Naive thymus-derived CD4-positive, alpha-beta T cell (primary cell): Measurements from ENCODE around the gene TBX6. TPM values are rescaled to one million over a fixed set of nuclear protein-coding genes. Genes with fewer than 3 reads are reported as not detected.
A peak's percentile ranks its signal among the peaks of the same experiment; 100 is the strongest.

Experiments used
- ATAC-seq: fragments of 150-1000 bp; cut with Tn5 transposase; 2 replicates; pipeline ENCODE4 v1.10.0; 2021; ENCODE audit warnings: mild to moderate bottlenecking, moderate library complexity
- CTCF ChIA-PET: fragments of 350-600 bp; sonication (Branson Sonifier 250); formaldehyde crosslinking; loops from one replicate; lab custom pipeline; 2021; ENCODE audit warnings: antibody characterized with exemption; lab: Charles Lee
- POLR2A ChIA-PET: fragments of 350-600 bp; sonication (Branson Sonifier 250); formaldehyde crosslinking; loops from one replicate; lab custom pipeline; 2021; ENCODE audit warnings: antibody characterized with exemption, inconsistent platforms; lab: Charles Lee
- DNase-seq, 9 donors: peaks; one replicate each; pipeline versions ENCODE4 v3.0.0 to v3.0.0-alpha.2; 2020 to 2022; ENCODE audit warnings: mixed read lengths in 1 of 9
- H3K27ac ChIP-seq: one replicate; pipeline ENCODE4 v1.7.0; 2013; ENCODE audit warnings: mild to moderate bottlenecking, low read depth, low read length, moderate library complexity
- H3K27me3 ChIP-seq, 2 donors: one replicate each; pipeline ENCODE4 v1.7.0; 2013; ENCODE audit warnings: low read length in 2 of 2, mild to moderate bottlenecking in 2 of 2, moderate library complexity in 2 of 2; ENCODE audit not compliant: control insufficient read depth in 2 of 2, insufficient read depth in 2 of 2
- H3K36me3 ChIP-seq, 3 experiments: 1 replicate in 2 of 3; 2 replicates in 1 of 3; pipeline ENCODE4 v1.7.0; 2013; ENCODE audit warnings: low read length in 3 of 3, mild to moderate bottlenecking in 3 of 3, moderate library complexity in 1 of 3; ENCODE audit not compliant: insufficient read depth in 3 of 3, control insufficient read depth in 2 of 3
- H3K4me1 ChIP-seq, 2 donors: one replicate each; pipeline ENCODE4 v1.7.0; 2013; ENCODE audit warnings: low read length in 2 of 2, mild to moderate bottlenecking in 2 of 2, moderate library complexity in 1 of 2; ENCODE audit not compliant: control insufficient read depth in 2 of 2, insufficient read depth in 2 of 2
- H3K4me3 ChIP-seq: 2 replicates; pipeline ENCODE4 v1.7.0; 2013; ENCODE audit warnings: mild to moderate bottlenecking, low read length
- H3K9me3 ChIP-seq, 3 experiments: 1 replicate in 2 of 3; 2 replicates in 1 of 3; pipeline ENCODE4 v1.7.0; 2013; ENCODE audit warnings: low read length in 3 of 3; ENCODE audit not compliant: control insufficient read depth in 2 of 3
- H3K27ac Mint-ChIP-seq, 9 donors: one replicate each; pipeline ENCODE4 v1.8.0; 2020 to 2022; ENCODE audit warnings: mixed read lengths in 9 of 9, mild to moderate bottlenecking in 8 of 9, moderate library complexity in 5 of 9, inconsistent platforms in 2 of 9
- H3K27me3 Mint-ChIP-seq, 5 donors: one replicate each; pipeline ENCODE4 v1.8.0; 2021 to 2022; ENCODE audit warnings: mixed read lengths in 5 of 5, mild to moderate bottlenecking in 1 of 5
- H3K36me3 Mint-ChIP-seq, 5 donors: one replicate each; pipeline ENCODE4 v1.8.0; 2020 to 2022; ENCODE audit warnings: mixed read lengths in 5 of 5, mild to moderate bottlenecking in 3 of 5, inconsistent platforms in 1 of 5
- H3K4me1 Mint-ChIP-seq, 7 donors: one replicate each; pipeline ENCODE4 v1.8.0; 2020 to 2022; ENCODE audit warnings: mixed read lengths in 7 of 7, mild to moderate bottlenecking in 3 of 7, inconsistent platforms in 1 of 7
- H3K4me3 Mint-ChIP-seq, 10 donors: one replicate each; pipeline ENCODE4 v1.8.0; 2020 to 2022; ENCODE audit warnings: mild to moderate bottlenecking in 10 of 10, mixed read lengths in 10 of 10, moderate library complexity in 6 of 10, inconsistent platforms in 2 of 10
- H3K9me3 Mint-ChIP-seq, 11 donors: one replicate each; pipeline ENCODE4 v1.8.0; 2020 to 2022; ENCODE audit warnings: mixed read lengths in 11 of 11, mild to moderate bottlenecking in 4 of 11, inconsistent platforms in 1 of 11, moderate library complexity in 1 of 11
- intact Hi-C, 2 donors: fragments of 100-400 bp; cut with micrococcal nuclease; formaldehyde crosslinking; loops; one replicate each; pipeline ENCODE4 v1.15.1; 2023
- polyA plus RNA-seq, 2 donors: library from polyadenylated mRNA; unstranded; fragments of 300-500 nt; fragmentation: Illumina TruSeq; gene quantifications; one replicate each; pipeline ENCODE4 v1.2.3, GENCODE V29; 2021
- total RNA-seq, 6 experiments: library from RNA in 5 of 6; stranded (reverse) in 5 of 6; gene quantifications; 1 replicate in 5 of 6; 2 replicates in 1 of 6; pipeline ENCODE4 v1.2.3 and lab custom pipeline; 2021 to 2026

Gene TBX6
- total and polyA plus RNA-seq, 7 experiments from 2014 or later: 0.38 to 3.3 (median 1.6) TPM; not detected in 1

DNA sequence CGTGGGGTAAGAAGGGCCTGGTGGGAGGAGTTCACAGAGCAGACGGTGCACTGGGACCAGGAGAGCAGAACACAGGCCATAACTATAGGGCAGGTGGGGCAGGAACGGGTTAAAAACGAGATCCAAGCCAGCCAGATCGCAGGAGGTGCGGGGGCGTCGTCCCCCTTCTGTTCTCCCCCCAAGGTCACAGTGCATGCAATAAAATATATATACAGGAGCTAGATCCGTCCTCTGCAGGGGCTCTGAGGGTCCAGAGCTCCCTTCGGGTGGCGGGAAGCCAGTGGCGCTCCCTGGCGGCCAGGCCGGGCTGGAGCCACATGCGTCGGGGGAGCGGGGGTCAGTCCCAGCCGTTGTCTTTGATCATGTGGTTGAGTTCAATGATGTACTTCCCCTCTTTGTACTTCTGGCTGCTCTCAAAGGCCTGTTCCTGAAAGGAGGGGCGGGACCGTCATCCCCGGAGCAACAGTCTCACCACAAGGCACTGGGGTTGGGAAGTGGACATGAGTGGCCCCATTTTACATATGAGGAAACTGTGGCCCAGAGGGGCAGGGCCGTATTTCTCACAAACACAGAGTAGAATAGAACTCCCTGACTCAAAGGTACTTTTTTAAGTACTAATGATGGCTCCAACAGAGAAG, 768 bp upstream of the TBX6 start:
- DNase-seq: peak in 7 of 9 donors; percentile 40 to 81 (median 47)
- Mint-ChIP-seq H3K4me3 (peak overlapping the region; percentile 87 to 96 (median 93)), H3K9me3 (peaks cover 0 to 13% (median 8%) of the 10 kb centered on the region in 11 donors), H3K4me1 (peaks cover 40 to 67% (median 55%) of the 10 kb centered on the region in 7 donors), H3K27me3 (no peaks in the 10 kb centered on the region), H3K27ac (peak overlapping the region; percentile 92 to 97 (median 95)), H3K36me3 (peaks cover 4 to 30% (median 20%) of the 10 kb centered on the region in 5 donors)
- Histone ChIP-seq H3K27me3 (no peaks in the 10 kb centered on the region), H3K4me1 (peaks cover 34 to 47% of the 10 kb centered on the region in 2 donors), H3K4me3 (peak overlapping the region; percentile 60), H3K36me3 (peaks cover 4 to 12% (median 7%) of the 10 kb centered on the region in 3 experiments), H3K27ac (peak overlapping the region; percentile 77), H3K9me3 (peaks cover 0 to 12% (median 5%) of the 10 kb centered on the region in 3 experiments)
- ATAC-seq: peak; percentile 62
- ChIA-PET CTCF (interaction anchor here (0.6 to 3.9 kb wide), 17 partner anchors 11 to 1080 kb away, joined by 3 to 18 read pairs (median 3); partner anchors contain the start of genes ALDOA and PPP4C), POLR2A (interaction anchor here (0.6 to 10.4 kb wide), 14 partner anchors 18 to 379 kb away, joined by 3 to 216 read pairs (median 8); partner anchors contain the start of genes ALDOA, CORO1A, ITGAL and MAPK3)
- intact Hi-C loops: loop anchor here (1.0 to 10.0 kb wide), 10 partner anchors 16 to 602 kb away; partner anchors contain the start of genes ALDOA (in 2 of the 2), FBRS (in 1 of the 2), MAPK3 (in 1 of the 2) and MYL11 (in 1 of the 2)

DNA sequence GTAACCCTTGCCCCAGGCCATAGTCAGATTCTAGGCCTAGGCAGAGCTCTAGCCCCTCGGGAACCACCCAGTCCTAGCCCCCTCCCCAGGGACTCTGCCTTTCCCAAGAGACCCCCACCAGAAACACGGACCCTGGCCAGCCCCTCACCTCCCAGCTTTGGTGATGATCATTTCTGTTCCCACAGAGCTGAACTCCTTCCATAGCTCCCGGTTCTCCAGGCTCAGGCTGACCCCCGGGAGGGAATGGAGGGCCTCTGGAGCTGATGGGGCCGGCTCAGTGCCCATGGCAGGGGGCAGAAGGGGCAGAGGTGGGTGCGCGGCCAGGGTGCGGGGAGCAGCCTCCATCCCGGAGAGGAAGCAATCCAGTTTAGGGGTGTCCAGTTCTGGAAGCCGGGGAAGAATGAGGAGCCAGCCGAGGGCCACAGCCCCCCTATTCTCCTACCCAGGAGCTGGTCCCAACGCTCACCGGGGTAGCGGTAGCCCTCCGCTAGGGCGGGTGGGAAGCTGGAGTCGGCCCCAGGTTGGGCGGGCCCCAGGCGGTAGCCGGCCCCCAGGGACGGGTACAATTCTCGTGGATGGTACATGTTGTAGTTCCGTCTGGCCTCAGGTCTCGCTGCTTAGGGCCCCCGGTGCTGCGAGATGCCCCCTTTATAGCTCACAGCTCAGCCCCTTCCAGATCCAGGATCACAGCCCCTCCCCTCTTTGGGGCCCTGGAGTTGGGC, 953 bp downstream of the TBX6 start:
- Histone ChIP-seq H3K27me3 (no peaks in the 10 kb centered on the region), H3K9me3 (no peaks in the 10 kb centered on the region), H3K4me1 (peaks cover 29 to 47% of the 10 kb centered on the region in 2 donors), H3K27ac (peak overlapping the region; percentile 77), H3K36me3 (peaks cover 4 to 12% (median 7%) of the 10 kb centered on the region in 3 experiments), H3K4me3 (no peak overlapping the region)
- peak overlapping the region; percentile 66 to 96 (median 73) for H3K4me3 Mint-ChIP-seq
- peaks cover 0 to 1% (median 0%) of the 10 kb centered on the region in 11 donors for H3K9me3 Mint-ChIP-seq
- H3K27ac Mint-ChIP-seq: peak overlapping the region; percentile 70 to 94 (median 87)
- DNase-seq: peak in 1 of 9 donors; percentile 31
- H3K36me3 Mint-ChIP-seq: peaks cover 4 to 24% (median 13%) of the 10 kb centered on the region in 5 donors
- no peak for ATAC-seq
- no peaks in the 10 kb centered on the region for H3K27me3 Mint-ChIP-seq
- POLR2A ChIA-PET: interaction anchor here (0.6 to 10.4 kb wide), 22 partner anchors 9 to 406 kb away, joined by 3 to 216 read pairs (median 5); partner anchors contain the start of genes ALDOA, CORO1A, MAPK3 and PPP4C
- H3K4me1 Mint-ChIP-seq: peaks cover 43 to 60% (median 49%) of the 10 kb centered on the region in 7 donors
- CTCF ChIA-PET: interaction anchor here (0.9 to 3.9 kb wide), 13 partner anchors 8 to 1082 kb away, joined by 3 to 18 read pairs (median 5); partner anchors contain the start of genes ALDOA and PPP4C
- intact Hi-C loops: loop anchor here (1.0 to 10.0 kb wide), 8 partner anchors 15 to 604 kb away; partner anchors contain the start of genes FBRS (in 1 of the 2), MYL11 (in 1 of the 2), PPP4C (in 1 of the 2) and PRR14 (in 1 of the 2)

DNA sequence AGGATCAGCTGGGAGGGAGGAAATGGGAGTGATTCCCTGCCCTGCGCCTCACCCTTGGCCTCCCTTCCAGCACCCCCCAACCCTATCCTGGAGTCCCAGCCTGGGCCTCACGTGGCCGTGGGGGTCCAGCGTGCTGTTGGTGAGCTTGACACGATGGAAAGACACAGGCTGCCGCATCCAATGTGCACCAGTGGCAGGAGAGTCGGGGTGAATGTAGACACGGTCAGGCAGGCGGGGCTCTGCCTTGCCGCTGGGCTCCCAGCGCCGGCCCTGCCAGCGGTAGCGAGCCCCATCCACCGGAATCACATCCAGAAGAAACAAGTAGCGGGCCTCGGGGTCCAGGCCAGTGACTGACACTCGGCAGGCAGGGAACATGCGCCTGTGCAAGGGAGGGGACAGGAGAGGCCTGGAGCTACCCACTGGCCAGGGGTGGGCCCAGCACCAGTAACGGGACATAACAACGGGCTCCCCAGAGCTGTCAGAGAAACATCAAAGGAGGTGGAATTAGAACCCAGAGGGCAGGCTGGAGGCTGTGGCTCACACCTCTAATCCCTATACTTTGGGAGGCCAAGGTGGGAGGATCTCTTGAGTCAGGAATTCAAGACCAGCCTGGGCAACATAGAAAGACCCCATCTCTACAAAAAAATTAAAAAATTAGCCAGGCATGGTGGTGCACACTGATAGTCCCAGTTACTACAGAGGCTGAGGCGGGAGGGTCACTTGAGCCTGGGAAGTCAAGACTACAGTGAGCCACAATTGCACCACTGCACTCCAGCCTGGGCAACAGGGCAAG, 2.7 kb downstream of the TBX6 start:
- peaks cover 32 to 50% (median 39%) of the 10 kb centered on the region in 7 donors for H3K4me1 Mint-ChIP-seq
- POLR2A ChIA-PET: interaction anchor here (1.2 to 10.4 kb wide), 6 partner anchors 14 to 96 kb away, joined by 5 to 216 read pairs (median 83); partner anchors contain the start of genes ALDOA, CORO1A and PPP4C

DNA sequence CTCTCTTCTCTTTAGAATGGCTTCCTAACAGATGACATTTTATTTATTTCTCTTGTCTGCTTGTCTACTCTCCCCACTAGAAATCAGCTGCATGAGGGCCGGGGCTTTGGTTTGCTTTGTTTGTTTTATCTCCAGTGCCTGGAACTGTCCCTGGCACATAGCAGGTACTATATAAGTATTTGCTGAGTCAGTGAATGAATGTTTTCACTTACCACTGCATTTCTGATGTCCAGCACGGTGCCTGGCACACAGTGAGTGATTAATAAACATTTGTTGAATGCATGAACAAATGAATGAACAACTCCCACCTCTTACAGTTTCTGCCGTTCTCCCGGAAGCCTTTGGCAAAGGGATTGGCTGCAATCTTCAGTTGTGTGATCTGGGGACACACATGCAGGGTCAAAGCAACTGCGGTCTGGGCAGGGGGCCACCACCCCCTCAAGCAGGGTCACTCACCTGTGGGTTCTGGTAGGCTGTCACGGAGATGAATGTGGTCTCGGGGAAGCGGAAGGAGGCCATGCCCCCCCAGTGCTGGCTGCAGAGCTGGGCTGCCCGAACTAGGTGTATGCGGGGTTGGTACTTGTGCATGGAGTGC, 3.4 kb downstream of the TBX6 start:
- intact Hi-C loops: no loop called here
- no peak overlapping the region for H3K27ac ChIP-seq

More for the DNA sequence above, 2.7 kb downstream of the TBX6 start:
- peaks cover 0 to 16% (median 6%) of the 10 kb centered on the region in 5 donors for H3K36me3 Mint-ChIP-seq
- H3K9me3 Mint-ChIP-seq: peaks cover 0 to 1% (median 0%) of the 10 kb centered on the region in 11 donors
- DNase-seq: no peak
- CTCF ChIA-PET: no interaction called here
- intact Hi-C loops: no loop called here
- no peaks in the 10 kb centered on the region for H3K27me3 ChIP-seq
- H3K4me1 ChIP-seq: peaks cover 15 to 34% of the 10 kb centered on the region in 2 donors
- H3K27ac Mint-ChIP-seq: peak overlapping the region in 8 of 9 donors; percentile 84 to 94 (median 86)
- H3K4me3 Mint-ChIP-seq: peak overlapping the region in 7 of 10 donors; percentile 6 to 96 (median 71)
- peaks cover 1 to 21% (median 5%) of the 10 kb centered on the region in 3 experiments for H3K36me3 ChIP-seq
- H3K9me3 ChIP-seq: no peaks in the 10 kb centered on the region
- H3K27ac ChIP-seq: peak overlapping the region; percentile 18
- H3K27me3 Mint-ChIP-seq: no peaks in the 10 kb centered on the region
- ATAC-seq: no peak
- no peak overlapping the region for H3K4me3 ChIP-seq

DNA sequence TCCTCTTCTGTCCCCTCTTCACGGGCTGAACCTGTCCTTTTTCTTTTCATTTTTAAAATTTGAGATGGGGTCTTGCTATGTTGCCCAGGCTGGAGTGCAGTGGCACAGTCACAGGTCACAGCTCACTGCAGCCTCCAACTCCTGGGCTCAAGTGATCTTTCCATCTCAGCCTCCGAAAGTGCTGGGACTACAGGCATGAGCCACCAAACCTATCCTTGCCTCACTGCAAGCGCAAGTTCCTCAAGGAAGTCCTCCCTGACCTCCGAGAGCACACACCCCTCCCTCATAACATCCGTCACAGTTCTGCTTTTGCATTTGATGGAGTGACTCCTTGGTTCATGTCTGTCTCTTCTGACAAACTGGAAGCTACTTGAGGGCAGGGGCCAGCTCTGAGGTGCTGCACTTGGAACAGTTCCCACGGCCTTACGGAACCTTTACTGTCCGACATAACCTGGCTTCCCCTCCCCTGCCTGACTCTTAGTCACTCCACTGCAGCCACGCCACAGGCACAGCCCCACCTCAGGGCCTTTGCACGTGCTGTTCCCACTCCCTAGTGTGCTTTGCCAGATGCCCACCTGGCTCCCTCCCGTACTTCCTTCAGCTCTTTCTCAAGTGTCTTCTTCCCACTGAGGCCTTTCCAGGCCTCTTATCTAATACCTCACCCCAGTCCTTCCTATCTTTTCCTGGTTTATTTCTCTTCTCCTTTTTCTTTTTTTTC, 4.4 kb downstream of the TBX6 start:
- no peak for DNase-seq
- no peak overlapping the region for H3K4me3 Mint-ChIP-seq
- Histone ChIP-seq H3K4me3 (no peak overlapping the region), H3K27ac (no peak overlapping the region), H3K27me3 (no peaks in the 10 kb centered on the region), H3K4me1 (peaks cover 4 to 24% of the 10 kb centered on the region in 2 donors), H3K36me3 (peaks cover 5 to 34% (median 12%) of the 10 kb centered on the region in 3 experiments), H3K9me3 (no peaks in the 10 kb centered on the region)
- intact Hi-C loops: no loop called here
- peaks cover 0 to 1% (median 0%) of the 10 kb centered on the region in 11 donors for H3K9me3 Mint-ChIP-seq
- H3K27ac Mint-ChIP-seq: peak overlapping the region in 5 of 9 donors; percentile 13 to 81 (median 75)
- no peaks in the 10 kb centered on the region for H3K27me3 Mint-ChIP-seq
- ChIA-PET POLR2A (interaction anchor here (0.6 to 10.4 kb wide), 5 partner anchors 13 to 483 kb away, joined by 3 to 177 read pairs (median 3); partner anchors contain the start of gene PPP4C), CTCF (interaction anchor here (0.6 kb wide), 1 partner anchor 460 kb away, joined by 5 read pairs; no protein-coding TSS in a partner anchor)
- peaks cover 0 to 20% (median 9%) of the 10 kb centered on the region in 5 donors for H3K36me3 Mint-ChIP-seq
- no peak for ATAC-seq
- peaks cover 26 to 36% (median 28%) of the 10 kb centered on the region in 7 donors for H3K4me1 Mint-ChIP-seq

More for the DNA sequence above, 3.4 kb downstream of the TBX6 start:
- H3K4me3 ChIP-seq: no peak overlapping the region
- no peaks in the 10 kb centered on the region for H3K9me3 ChIP-seq
- peaks cover 0 to 24% (median 3%) of the 10 kb centered on the region in 3 experiments for H3K36me3 ChIP-seq
- CTCF ChIA-PET: no interaction called here
- H3K36me3 Mint-ChIP-seq: peaks cover 0 to 16% (median 3%) of the 10 kb centered on the region in 5 donors
- H3K27ac Mint-ChIP-seq: peak overlapping the region in 8 of 9 donors; percentile 60 to 94 (median 78)
- H3K4me3 Mint-ChIP-seq: peak overlapping the region in 3 of 10 donors; percentile 17 to 64 (median 63)
- DNase-seq (no peak), ATAC-seq (no peak)
- no peaks in the 10 kb centered on the region for H3K27me3 ChIP-seq
- peaks cover 13 to 33% of the 10 kb centered on the region in 2 donors for H3K4me1 ChIP-seq
- peaks cover 0 to 1% (median 0%) of the 10 kb centered on the region in 11 donors for H3K9me3 Mint-ChIP-seq
- H3K27me3 Mint-ChIP-seq: no peaks in the 10 kb centered on the region
- POLR2A ChIA-PET: interaction anchor here (8.9 to 10.4 kb wide), 3 partner anchors 13 to 97 kb away, joined by 159 to 216 read pairs (median 177); partner anchors contain the start of genes ALDOA, CORO1A and PPP4C
- H3K4me1 Mint-ChIP-seq: peaks cover 30 to 46% (median 36%) of the 10 kb centered on the region in 7 donors
